GM23248 (cell line): ENCODE data around the gene NOL4L.

ENCODE experiments used
- EZH2 ChIP-seq: fragments of 200-600 bp; sonication (generic); IDR thresholded peaks from 2 replicates; pipeline ENCODE4 v1.6.1; 2018; ENCODE audit warnings: antibody characterized with exemption, mild to moderate bottlenecking; ENCODE audit not compliant: insufficient read depth, poor library complexity, severe bottlenecking
- EZH2phosphoT487 ChIP-seq: fragments of 200-600 bp; sonication (generic); IDR thresholded peaks from 2 replicates; pipeline ENCODE4 v1.6.1; 2018; ENCODE audit warnings: antibody characterized with exemption, moderate library complexity, mild to moderate bottlenecking, low read depth; ENCODE audit not compliant: insufficient read depth

DNA sequence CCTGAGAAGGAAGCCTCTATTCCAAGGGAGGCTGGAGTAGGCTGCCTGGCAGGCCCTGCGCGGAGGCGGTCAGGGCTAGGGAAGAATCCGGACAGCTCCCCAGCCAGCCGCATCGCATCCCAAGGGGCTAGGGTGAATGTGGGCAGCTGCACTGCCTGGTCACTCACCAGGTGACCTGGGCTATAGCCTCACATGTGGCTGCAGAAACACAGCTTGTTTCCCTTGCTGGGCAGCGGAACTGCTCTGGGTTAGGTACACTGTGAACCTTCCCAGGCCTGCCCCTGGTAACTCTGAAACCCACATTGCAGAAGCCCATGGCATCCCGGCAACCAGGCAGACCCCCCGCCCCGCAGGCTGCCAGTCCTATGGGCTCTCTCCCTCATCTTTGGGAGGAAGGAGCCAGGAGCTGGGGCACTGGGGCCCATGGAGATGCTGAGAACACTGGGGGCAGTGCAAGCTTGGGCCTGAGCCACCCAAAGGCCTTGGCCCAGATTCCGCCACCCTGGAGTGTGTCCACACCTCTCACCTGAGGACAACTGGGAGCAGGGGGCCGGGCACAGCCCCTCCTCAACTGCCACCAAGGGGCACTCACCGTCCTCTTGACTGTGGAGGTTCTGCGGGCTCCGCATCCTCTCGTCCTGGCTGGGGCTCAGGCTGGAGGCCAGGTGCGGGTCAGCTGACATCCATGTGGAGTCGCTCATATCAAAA, 111.0 kb downstream of the NOL4L start:
- TF ChIP-seq EZH2 (no peak), EZH2phosphoT487 (no peak)
